ENCODE data around the gene PPP1R15A.

PPP1R15A gene

GRCh38 chr19:48872884-48873475, 759 bp downstream of the PPP1R15A start (continued):
- TF ChIP-seq PRDM10 (tag by site-specific recombination; IDR thresholded peaks at IDR 0.05) = peak; percentile 55; the same call in 1 of the 2 replicates
- TF ChIP-seq HIC1 (tag by site-specific recombination; IDR thresholded peaks at IDR 0.05) = peak; percentile 72
- peak; percentile 14 for TF ChIP-seq SP2 (tag by site-specific recombination; IDR thresholded peaks at IDR 0.05)
- TF ChIP-seq KLF10 (tag by site-specific recombination; IDR thresholded peaks at IDR 0.05) = peak; percentile 67; the same call in 1 of the 2 replicates
- peak; percentile 81 for TF ChIP-seq ZNF366 (tag by site-specific recombination; conservative IDR thresholded peaks at IDR 0.05)
- TF ChIP-seq ZNF354C (tag by site-specific recombination; IDR thresholded peaks at IDR 0.05; ENCODE audit: borderline replicate concordance, low read depth) = no peak
- TF ChIP-seq ZNF76 (tag by site-specific recombination; IDR thresholded peaks at IDR 0.05; ENCODE audit: borderline replicate concordance, low read depth) = no peak
- TF ChIP-seq BCL11A (tag by site-specific recombination; IDR thresholded peaks at IDR 0.05; ENCODE audit: low read depth) = no peak
- TF ChIP-seq FEZF1 (tag by site-specific recombination; IDR thresholded peaks at IDR 0.05) = peak; percentile 99
- TF ChIP-seq ZNF449 (tag by site-specific recombination; IDR thresholded peaks at IDR 0.05) = no peak; the same call in 1 of the 2 replicates
- peak; percentile 9; the same call in 1 of the 2 replicates for TF ChIP-seq ZBTB44 (tag by site-specific recombination; IDR thresholded peaks at IDR 0.05)
- TF ChIP-seq KLF7 (tag by site-specific recombination; IDR thresholded peaks at IDR 0.05; ENCODE audit: borderline replicate concordance) = peak; percentile 68; the same call in 1 of the 2 replicates
- TF ChIP-seq ZNF398 (tag by site-specific recombination; IDR thresholded peaks at IDR 0.05) = peak; percentile 75
- 0 out of 2 replicates have a peak, but pooled peaks have one; percentile 65 for TF ChIP-seq INSM2 (tag by site-specific recombination; IDR thresholded peaks at IDR 0.05)
- no peak for TF ChIP-seq REST (tag by site-specific recombination; IDR thresholded peaks at IDR 0.05)
- TF ChIP-seq ZIC2 (tag by site-specific recombination; IDR thresholded peaks at IDR 0.05) = 0 out of 2 replicates have a peak, but pooled peaks have one; percentile 32
- TF ChIP-seq ZNF248 (tag by site-specific recombination; IDR thresholded peaks at IDR 0.05) = no peak
- TF ChIP-seq ZEB2 (tag by site-specific recombination; IDR thresholded peaks at IDR 0.05) = 0 out of 2 replicates have a peak, but pooled peaks have one; percentile 8
- peak; percentile 99 for TF ChIP-seq ZNF394 (tag by site-specific recombination; IDR thresholded peaks at IDR 0.05; ENCODE audit: borderline replicate concordance)
- TF ChIP-seq MYNN (tag by site-specific recombination; IDR thresholded peaks at IDR 0.05; ENCODE audit: borderline replicate concordance) = no peak
- no peak for TF ChIP-seq ZNF658 (tag by site-specific recombination; IDR thresholded peaks at IDR 0.05)
- TF ChIP-seq KLF1 (tag by site-specific recombination; IDR thresholded peaks at IDR 0.05) = peak; percentile 56

All from HEK293 (cell line).